Measurements from ENCODE around the gene DIAPH3. TPM values are rescaled to one million over a fixed set of nuclear protein-coding genes. Genes with fewer than 3 reads are reported as not detected.

DIAPH3 gene
- total RNA-seq, 2 experiments from 2014 or later, result 21.7 to 23.2 TPM

GRCh38 chr13:59651479-59651878 lies 512.2 kb downstream of the DIAPH3 start:
- H3K9me3 Mint-ChIP-seq, result no peaks in the 10 kb centered on the region
- POLR2A ChIA-PET, result no interaction called here
- CTCF ChIA-PET, result no interaction called here

GRCh38 chr13:59643906-59644626 lies 519.7 kb downstream of the DIAPH3 start:
- Mint-ChIP-seq H3K36me3 (ENCODE audit: low read depth) (no peaks in the 10 kb centered on the region), H3K27me3 (peaks cover 7% of the 10 kb centered on the region), H3K4me1 (no peaks in the 10 kb centered on the region), H3K4me3 (no peak overlapping the region), H3K27ac (no peak overlapping the region), H3K9me3 (no peaks in the 10 kb centered on the region)
- CTCF ChIA-PET, result no interaction called here
- no peak for DNase-seq
- POLR2A ChIA-PET, result no interaction called here

More at GRCh38 chr13:59651479-59651878, 512.2 kb downstream of the DIAPH3 start:
- no peak overlapping the region for H3K27ac Mint-ChIP-seq
- no peak overlapping the region for H3K4me3 Mint-ChIP-seq
- no peak for DNase-seq
- no peaks in the 10 kb centered on the region for H3K4me1 Mint-ChIP-seq
- peaks cover 14% of the 10 kb centered on the region for H3K27me3 Mint-ChIP-seq
- no peaks in the 10 kb centered on the region for H3K36me3 Mint-ChIP-seq (ENCODE audit: low read depth)

- H3K27ac Mint-ChIP-seq, result no peak overlapping the region
- H3K9me3 Mint-ChIP-seq, result no peaks in the 10 kb centered on the region
- H3K27me3 Mint-ChIP-seq, result peaks cover 7% of the 10 kb centered on the region
- H3K36me3 Mint-ChIP-seq (ENCODE audit: low read depth), result no peaks in the 10 kb centered on the region
- H3K4me1 Mint-ChIP-seq, result no peaks in the 10 kb centered on the region
- H3K4me3 Mint-ChIP-seq, result no peak overlapping the region
- CTCF ChIA-PET, result no interaction called here
- DNase-seq, result no peak
- POLR2A ChIA-PET, result no interaction called here
Measured at GRCh38 chr13:59643364-59643841, 520.3 kb downstream of the DIAPH3 start.

GRCh38 chr13:59641817-59642216 lies 521.9 kb downstream of the DIAPH3 start:
- Mint-ChIP-seq H3K4me1 (no peaks in the 10 kb centered on the region), H3K27me3 (peaks cover 7% of the 10 kb centered on the region), H3K27ac (no peak overlapping the region), H3K9me3 (no peaks in the 10 kb centered on the region), H3K36me3 (ENCODE audit: low read depth) (no peaks in the 10 kb centered on the region), H3K4me3 (no peak overlapping the region)
- ChIA-PET CTCF (no interaction called here), POLR2A (no interaction called here)
- DNase-seq, result no peak

- CTCF ChIA-PET, result no interaction called here
- Mint-ChIP-seq H3K9me3 (no peaks in the 10 kb centered on the region), H3K4me3 (no peak overlapping the region), H3K27ac (no peak overlapping the region), H3K27me3 (peaks cover 7% of the 10 kb centered on the region), H3K4me1 (no peaks in the 10 kb centered on the region), H3K36me3 (ENCODE audit: low read depth) (no peaks in the 10 kb centered on the region)
- POLR2A ChIA-PET, result no interaction called here
- no peak for DNase-seq
Measured at GRCh38 chr13:59641261-59641660, 522.5 kb downstream of the DIAPH3 start.

GRCh38 chr13:59638404-59638803 lies 525.3 kb downstream of the DIAPH3 start:
- no peaks in the 10 kb centered on the region for H3K4me1 Mint-ChIP-seq
- no peaks in the 10 kb centered on the region for H3K36me3 Mint-ChIP-seq (ENCODE audit: low read depth)
- CTCF ChIA-PET, result no interaction called here
- no peak for DNase-seq
- H3K4me3 Mint-ChIP-seq, result no peak overlapping the region
- peaks cover 7% of the 10 kb centered on the region for H3K27me3 Mint-ChIP-seq
- H3K27ac Mint-ChIP-seq, result no peak overlapping the region
- POLR2A ChIA-PET, result no interaction called here
- no peaks in the 10 kb centered on the region for H3K9me3 Mint-ChIP-seq

GRCh38 chr13:59635589-59635988 lies 528.1 kb downstream of the DIAPH3 start:
- Mint-ChIP-seq H3K4me3 (no peak overlapping the region), H3K36me3 (ENCODE audit: low read depth) (no peaks in the 10 kb centered on the region), H3K27ac (no peak overlapping the region), H3K4me1 (no peaks in the 10 kb centered on the region), H3K27me3 (peaks cover under 1% of the 10 kb centered on the region), H3K9me3 (no peaks in the 10 kb centered on the region)
- CTCF ChIA-PET, result no interaction called here
- no peak for DNase-seq
- POLR2A ChIA-PET, result no interaction called here

- no peaks in the 10 kb centered on the region for H3K9me3 Mint-ChIP-seq
- no peaks in the 10 kb centered on the region for H3K27me3 Mint-ChIP-seq
- ChIA-PET CTCF (no interaction called here), POLR2A (no interaction called here)
- H3K27ac Mint-ChIP-seq, result no peak overlapping the region
- no peak for DNase-seq
- H3K4me3 Mint-ChIP-seq, result no peak overlapping the region
- no peaks in the 10 kb centered on the region for H3K4me1 Mint-ChIP-seq
- H3K36me3 Mint-ChIP-seq (ENCODE audit: low read depth), result no peaks in the 10 kb centered on the region
Measured at GRCh38 chr13:59633290-59633689, 530.4 kb downstream of the DIAPH3 start.

- H3K27ac Mint-ChIP-seq, result no peak overlapping the region
- CTCF ChIA-PET, result interaction anchor here (0.6 kb wide), 1 partner anchor 193 kb away, joined by 4 read pairs; no protein-coding TSS in a partner anchor
- no peaks in the 10 kb centered on the region for H3K9me3 Mint-ChIP-seq
- H3K4me3 Mint-ChIP-seq, result no peak overlapping the region
- no peaks in the 10 kb centered on the region for H3K4me1 Mint-ChIP-seq
- DNase-seq, result no peak
- no peaks in the 10 kb centered on the region for H3K36me3 Mint-ChIP-seq (ENCODE audit: low read depth)
- no peaks in the 10 kb centered on the region for H3K27me3 Mint-ChIP-seq
- POLR2A ChIA-PET, result no interaction called here
Measured at GRCh38 chr13:59631271-59631670, 532.5 kb downstream of the DIAPH3 start.

GRCh38 chr13:59625111-59625510 lies 538.6 kb downstream of the DIAPH3 start:
- H3K27me3 Mint-ChIP-seq, result peaks cover 13% of the 10 kb centered on the region
- DNase-seq, result no peak
- CTCF ChIA-PET, result no interaction called here
- H3K4me3 Mint-ChIP-seq, result no peak overlapping the region
- H3K4me1 Mint-ChIP-seq, result no peaks in the 10 kb centered on the region
- no peaks in the 10 kb centered on the region for H3K9me3 Mint-ChIP-seq
- POLR2A ChIA-PET, result no interaction called here
- no peak overlapping the region for H3K27ac Mint-ChIP-seq
- H3K36me3 Mint-ChIP-seq (ENCODE audit: low read depth), result no peaks in the 10 kb centered on the region

GRCh38 chr13:59623206-59623915 lies 540.4 kb downstream of the DIAPH3 start:
- Mint-ChIP-seq H3K9me3 (no peaks in the 10 kb centered on the region), H3K27ac (no peak overlapping the region), H3K36me3 (ENCODE audit: low read depth) (no peaks in the 10 kb centered on the region), H3K27me3 (peaks cover 13% of the 10 kb centered on the region), H3K4me1 (no peaks in the 10 kb centered on the region), H3K4me3 (no peak overlapping the region)
- no peak for DNase-seq
- CTCF ChIA-PET, result no interaction called here
- POLR2A ChIA-PET, result no interaction called here

GRCh38 chr13:59621773-59622172 lies 542.0 kb downstream of the DIAPH3 start:
- Mint-ChIP-seq H3K27ac (no peak overlapping the region), H3K4me1 (no peaks in the 10 kb centered on the region), H3K4me3 (no peak overlapping the region), H3K36me3 (ENCODE audit: low read depth) (no peaks in the 10 kb centered on the region), H3K27me3 (peaks cover 13% of the 10 kb centered on the region), H3K9me3 (peaks cover 3% of the 10 kb centered on the region)
- no peak for DNase-seq
- CTCF ChIA-PET, result no interaction called here
- POLR2A ChIA-PET, result no interaction called here

All from activated CD4-positive, alpha-beta memory T cell treated with anti-CD3 and anti-CD28 coated beads, Interleukin-2, amount 10 ng/mL, durations not matched to agents 7 days and 5 days (primary cell).